Upper lobe of right lung (tissue), 1 donor: ENCODE data around the gene OTULINL. TPM values are rescaled to one million over a fixed set of nuclear protein-coding genes. Genes with fewer than 3 reads are reported as not detected.
A peak's percentile ranks its signal among the peaks of the same experiment; 100 is the strongest.

Source experiments
- ATAC-seq: fragments of 200-7000 bp; cut with Tn5 transposase; one replicate; pipeline ENCODE4 v1.9.1; 2020; ENCODE audit warnings: mild to moderate bottlenecking, moderate library complexity
- DNase-seq: peaks from one replicate; pipeline ENCODE4 v3.0.0-alpha.2; 2020
- H3K27ac ChIP-seq: fragments of 200-600 bp; one replicate; pipeline ENCODE4 v1.8.0; 2022
- H3K27me3 ChIP-seq: fragments of 200-600 bp; one replicate; pipeline ENCODE4 v1.8.0; 2022; ENCODE audit warnings: mild to moderate bottlenecking
- H3K36me3 ChIP-seq: fragments of 200-600 bp; one replicate; pipeline ENCODE4 v1.8.0; 2022
- H3K4me1 ChIP-seq: fragments of 200-600 bp; one replicate; pipeline ENCODE4 v1.8.0; 2022
- H3K4me3 ChIP-seq: fragments of 200-600 bp; one replicate; pipeline ENCODE4 v1.8.0; 2022; ENCODE audit warnings: mild to moderate bottlenecking
- H3K9me3 ChIP-seq: fragments of 200-600 bp; one replicate; pipeline ENCODE4 v1.8.0; 2022
- intact Hi-C: fragments of 100-400 bp; cut with DNase I; formaldehyde crosslinking; loops from one replicate; pipeline ENCODE4 v1.11.0; 2022
- total RNA-seq: library from RNA; stranded (reverse); fragmentation: NEBNext Ultra II Directional; extraction: Animal tissue kit (Norgen Biotek cat#: 25700); gene quantifications from one replicate; pipeline ENCODE4 v1.2.1, GENCODE V29; 2021
- TF ChIP-seq, protein P1 (sequence below): fragments of 200-600 bp; IDR thresholded peaks from one replicate; pipeline ENCODE4 v1.8.0; 2022; ENCODE audit warnings: antibody characterized with exemption
- donor health status: DM: no; HTN: yes; CAD: no; lungs with severe emphysema.

OTULINL gene
- total RNA-seq, 1 donor from 2014 or later = 104 TPM

DNA sequence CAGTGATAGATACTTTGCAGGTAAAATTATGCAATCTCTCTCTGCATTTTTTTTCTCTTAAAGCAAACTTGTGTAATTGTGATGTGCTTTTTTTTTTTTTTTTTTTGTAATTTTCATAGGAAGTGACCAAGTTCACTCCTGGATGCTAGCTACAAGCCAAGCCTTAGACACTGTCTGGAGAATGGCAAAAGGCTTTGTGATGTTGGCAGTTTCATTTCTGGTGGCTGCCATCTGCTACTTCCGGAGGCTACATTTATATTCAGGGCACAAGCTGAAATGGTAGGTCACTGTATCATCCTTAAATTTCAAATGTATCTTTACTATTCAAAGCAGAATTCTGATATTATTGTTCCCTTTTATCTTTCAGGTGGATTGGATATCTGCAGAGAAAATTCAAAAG, 19.3 kb downstream of the OTULINL start:
- intact Hi-C loops = no loop called here
- no peaks in the 10 kb centered on the region for H3K27me3 ChIP-seq
- no peak overlapping the region for H3K27ac ChIP-seq
- H3K4me1 ChIP-seq = no peaks in the 10 kb centered on the region
- H3K4me3 ChIP-seq = no peak overlapping the region
- peaks cover 25% of the 10 kb centered on the region for H3K36me3 ChIP-seq
- TF ChIP-seq, protein P1, sequence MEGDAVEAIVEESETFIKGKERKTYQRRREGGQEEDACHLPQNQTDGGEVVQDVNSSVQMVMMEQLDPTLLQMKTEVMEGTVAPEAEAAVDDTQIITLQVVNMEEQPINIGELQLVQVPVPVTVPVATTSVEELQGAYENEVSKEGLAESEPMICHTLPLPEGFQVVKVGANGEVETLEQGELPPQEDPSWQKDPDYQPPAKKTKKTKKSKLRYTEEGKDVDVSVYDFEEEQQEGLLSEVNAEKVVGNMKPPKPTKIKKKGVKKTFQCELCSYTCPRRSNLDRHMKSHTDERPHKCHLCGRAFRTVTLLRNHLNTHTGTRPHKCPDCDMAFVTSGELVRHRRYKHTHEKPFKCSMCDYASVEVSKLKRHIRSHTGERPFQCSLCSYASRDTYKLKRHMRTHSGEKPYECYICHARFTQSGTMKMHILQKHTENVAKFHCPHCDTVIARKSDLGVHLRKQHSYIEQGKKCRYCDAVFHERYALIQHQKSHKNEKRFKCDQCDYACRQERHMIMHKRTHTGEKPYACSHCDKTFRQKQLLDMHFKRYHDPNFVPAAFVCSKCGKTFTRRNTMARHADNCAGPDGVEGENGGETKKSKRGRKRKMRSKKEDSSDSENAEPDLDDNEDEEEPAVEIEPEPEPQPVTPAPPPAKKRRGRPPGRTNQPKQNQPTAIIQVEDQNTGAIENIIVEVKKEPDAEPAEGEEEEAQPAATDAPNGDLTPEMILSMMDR = no peak
- H3K9me3 ChIP-seq = no peaks in the 10 kb centered on the region
- DNase-seq (no peak), ATAC-seq (no peak)

DNA sequence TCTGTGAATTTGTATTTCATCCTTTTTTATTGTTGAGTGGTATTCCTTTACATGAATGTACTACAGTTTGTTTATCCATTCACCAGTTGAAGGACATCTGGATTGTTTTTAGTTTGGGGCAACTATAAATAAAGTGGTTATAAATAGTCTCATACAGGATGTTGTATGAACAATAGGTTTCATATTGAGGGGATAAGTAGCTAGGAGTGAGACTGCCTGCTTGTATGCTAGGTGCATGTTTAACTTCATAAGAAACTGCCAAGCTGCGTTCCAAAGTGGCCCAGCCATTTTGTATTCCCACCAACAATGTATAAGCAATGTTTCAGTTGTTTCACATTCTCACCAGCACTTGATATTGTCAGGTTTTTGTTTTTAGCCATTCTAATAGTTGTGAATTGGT, 21.5 kb downstream of the OTULINL start:
- TF ChIP-seq, protein P1 = no peak
- intact Hi-C loops = no loop called here
- H3K36me3 ChIP-seq = peaks cover 25% of the 10 kb centered on the region

DNA sequence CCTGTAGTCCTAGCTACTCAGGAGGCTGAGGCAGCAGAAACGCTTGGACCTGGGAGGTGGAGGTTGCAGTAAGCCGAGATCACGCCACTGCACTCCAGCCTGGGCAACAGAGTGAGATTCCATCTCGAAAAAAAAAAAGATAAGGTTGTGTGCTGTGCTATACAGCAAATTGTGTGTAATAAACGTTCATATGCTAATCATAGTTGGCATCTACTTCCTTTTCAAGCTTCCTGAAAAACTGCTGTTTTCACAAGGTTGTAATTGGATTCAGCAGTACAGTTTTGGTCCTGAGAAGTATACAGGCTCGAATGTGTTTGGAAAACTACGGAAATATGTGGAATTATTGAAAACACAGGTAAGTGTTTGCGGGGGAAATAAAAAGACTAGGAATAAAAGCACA, 25.5 kb downstream of the OTULINL start:
- DNase-seq (no peak), ATAC-seq (no peak)
- Histone ChIP-seq H3K36me3 (peaks cover 37% of the 10 kb centered on the region), H3K9me3 (no peaks in the 10 kb centered on the region), H3K4me3 (no peak overlapping the region), H3K27me3 (no peaks in the 10 kb centered on the region), H3K4me1 (no peaks in the 10 kb centered on the region), H3K27ac (no peak overlapping the region)
- intact Hi-C loops = no loop called here
- TF ChIP-seq, protein P1 = no peak

More for the DNA sequence above, 21.5 kb downstream of the OTULINL start:
- H3K27ac ChIP-seq = no peak overlapping the region
- DNase-seq (no peak), ATAC-seq (no peak)
- H3K9me3 ChIP-seq = no peaks in the 10 kb centered on the region
- H3K27me3 ChIP-seq = no peaks in the 10 kb centered on the region
- H3K4me1 ChIP-seq = no peaks in the 10 kb centered on the region
- H3K4me3 ChIP-seq = no peak overlapping the region

DNA sequence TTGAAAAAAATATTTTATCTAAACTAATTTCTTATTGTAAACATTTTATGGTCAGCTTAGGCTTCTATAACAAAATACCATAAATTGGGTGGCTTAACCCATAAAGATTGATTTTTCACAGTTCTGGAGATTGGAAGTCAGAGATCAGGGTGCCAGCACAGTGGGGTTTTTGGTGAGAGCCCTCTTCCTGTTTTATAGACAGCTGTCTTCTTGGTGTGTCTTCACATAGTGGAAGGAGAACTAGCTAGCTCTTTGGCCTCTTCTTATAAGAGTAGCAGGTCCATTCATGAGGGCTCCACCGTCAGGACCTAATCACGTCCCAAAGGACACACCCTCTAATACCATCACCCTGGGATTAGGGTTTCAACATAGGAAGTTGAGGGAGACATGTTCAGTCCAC, 26.6 kb downstream of the OTULINL start:
- Histone ChIP-seq H3K27ac (no peak overlapping the region), H3K9me3 (no peaks in the 10 kb centered on the region), H3K27me3 (no peaks in the 10 kb centered on the region), H3K36me3 (peaks cover 27% of the 10 kb centered on the region), H3K4me1 (no peaks in the 10 kb centered on the region), H3K4me3 (no peak overlapping the region)
- peak; percentile 34 for ATAC-seq
- TF ChIP-seq, protein P1 = no peak
- intact Hi-C loops = no loop called here
- no peak for DNase-seq

DNA sequence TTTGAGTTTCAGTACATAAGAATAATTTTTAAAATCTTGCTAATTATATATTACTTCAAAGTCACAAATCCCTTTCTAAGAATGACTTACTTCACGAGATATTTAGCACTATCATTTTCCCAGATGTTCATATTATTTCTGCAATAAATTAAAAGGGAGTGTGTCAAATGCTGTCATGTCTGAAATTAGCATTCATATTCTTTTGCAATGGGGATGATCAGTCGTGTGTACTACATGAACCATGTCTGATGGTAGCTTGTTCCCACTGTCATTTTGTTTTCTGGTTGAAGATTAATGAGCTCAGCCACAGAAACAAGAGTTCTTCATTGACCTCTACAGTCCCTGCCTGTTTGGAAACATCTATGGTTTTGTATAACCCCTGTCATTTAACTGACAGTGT, 30.1 kb downstream of the OTULINL start:
- TF ChIP-seq, protein P1 = no peak
- Histone ChIP-seq H3K4me3 (no peak overlapping the region), H3K27me3 (no peaks in the 10 kb centered on the region), H3K9me3 (no peaks in the 10 kb centered on the region), H3K4me1 (no peaks in the 10 kb centered on the region), H3K27ac (no peak overlapping the region), H3K36me3 (peaks cover 39% of the 10 kb centered on the region)
- no peak for DNase-seq
- no peak for ATAC-seq
- intact Hi-C loops = no loop called here

DNA sequence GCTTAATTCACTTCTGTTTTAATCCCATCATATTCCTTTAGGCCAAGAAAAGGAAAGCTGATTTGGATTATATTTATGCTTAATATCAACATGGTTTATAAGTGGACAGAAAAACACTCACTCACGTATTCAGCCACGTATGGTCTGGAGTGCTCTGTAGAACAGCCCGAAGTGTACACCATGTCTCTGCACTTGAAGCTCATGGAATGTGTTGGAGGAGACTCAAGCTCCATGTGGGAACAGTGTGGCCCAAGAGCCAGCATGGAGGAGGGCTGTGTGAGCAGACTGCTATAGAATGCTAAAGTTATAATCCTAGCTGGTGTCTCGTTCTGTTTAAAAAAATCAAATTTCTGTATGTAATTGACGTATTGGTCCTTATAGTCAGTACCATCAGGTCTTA, 32.9 kb downstream of the OTULINL start:
- ATAC-seq (peak; percentile 97), DNase-seq (no peak)
- TF ChIP-seq, protein P1 = no peak
- intact Hi-C loops = no loop called here
- no peaks in the 10 kb centered on the region for H3K4me1 ChIP-seq
- H3K9me3 ChIP-seq = no peaks in the 10 kb centered on the region
- peaks cover 29% of the 10 kb centered on the region for H3K36me3 ChIP-seq
- H3K27ac ChIP-seq = no peak overlapping the region
- H3K27me3 ChIP-seq = no peaks in the 10 kb centered on the region
- no peak overlapping the region for H3K4me3 ChIP-seq
